Colonic mucosa (tissue), 4 donors: ENCODE measurements around the gene CORO7. TPM values are rescaled to one million over a fixed set of nuclear protein-coding genes. Genes with fewer than 3 reads are reported as not detected.

ENCODE experiments used
- DNase-seq: peaks from one replicate; pipeline ENCODE4 v3.0.0-alpha.2; 2020
- H3K27ac ChIP-seq: fragments of 200-600 bp; one replicate; pipeline ENCODE4 v1.8.0; 2021
- H3K27me3 ChIP-seq: fragments of 200-600 bp; one replicate; pipeline ENCODE4 v1.8.0; 2021
- H3K36me3 ChIP-seq: fragments of 200-600 bp; one replicate; pipeline ENCODE4 v1.8.0; 2021
- H3K4me1 ChIP-seq: fragments of 200-600 bp; one replicate; pipeline ENCODE4 v1.8.0; 2021; ENCODE audit warnings: mild to moderate bottlenecking
- H3K4me3 ChIP-seq: fragments of 200-600 bp; one replicate; pipeline ENCODE4 v1.8.0; 2021
- H3K9ac ChIP-seq, 2 donors: one replicate each; pipeline ENCODE4 v1.7.0; 2013; ENCODE audit warnings: control low read depth in 2 of 2, low read depth in 2 of 2, low read length in 2 of 2
- H3K9me3 ChIP-seq: fragments of 200-600 bp; one replicate; pipeline ENCODE4 v1.8.0; 2021
- CTCF ChIP-seq: fragments of 200-600 bp; IDR thresholded peaks from one replicate; pipeline ENCODE4 v1.8.0; 2022; ENCODE audit warnings: antibody characterized with exemption, mild to moderate bottlenecking
- intact Hi-C: fragments of 100-400 bp; cut with DNase I; formaldehyde crosslinking; loops from one replicate; pipeline ENCODE4 v1.14.1; 2022
- total RNA-seq, 2 donors: library from RNA; stranded (reverse); fragmentation: NEBNext Ultra II Directional in 1 of 2; extraction: Animal tissue kit (Norgen Biotek cat#: 25700) in 1 of 2; gene quantifications; one replicate each; pipeline ENCODE4 v1.2.1, GENCODE V29; 2021
- donor health status: healthy.
- donor health status: DM: no; HTN: no; CAD: no.
- donor health status: DM: no; HTN: no; CAD: no.

CORO7 gene
- total RNA-seq, 2 donors from 2014 or later = 37.2 to 55.9 TPM

GRCh38 chr16:4306470-4307214, 109.8 kb downstream of the CORO7 start:
- Histone ChIP-seq H3K27ac (peak overlapping the region; percentile 73), H3K36me3 (no peaks in the 10 kb centered on the region), H3K4me3 (peak overlapping the region; percentile 44), H3K4me1 (no peaks in the 10 kb centered on the region), H3K9ac (peak overlapping the region; percentile 46 to 59), H3K9me3 (no peaks in the 10 kb centered on the region), H3K27me3 (no peaks in the 10 kb centered on the region)
- peak; percentile 18 for DNase-seq
- intact Hi-C loops = no loop called here
- no peak for TF ChIP-seq CTCF

Other genes starting within 250 kb of the CORO7 start
- gene SRL, start 174.5 kb downstream of the CORO7 start, total RNA-seq = under 1 TPM; 0.49 to 0.82 TPM
- gene TFAP4, start 143.6 kb downstream of the CORO7 start, total RNA-seq = 10 to 100 TPM in 1 of 2 donors, 1 to 10 TPM in 1; 5.4 to 15.4 TPM
- gene GLIS2, start 100.5 kb downstream of the CORO7 start, total RNA-seq = 1 to 10 TPM in 1 of 2 donors, under 1 TPM in 1; 0.89 to 4.1 TPM
- gene PAM16, start 65.3 kb downstream of the CORO7 start, total RNA-seq = 10 to 100 TPM; 28.2 to 43.6 TPM
- gene VASN, start 44.7 kb downstream of the CORO7 start, total RNA-seq = 1 to 10 TPM; 2.7 to 4.1 TPM
- 10 to 100 TPM; 48.3 to 76.1 TPM for gene DNAJA3, start 9.3 kb upstream of the CORO7 start, total RNA-seq
- 10 to 100 TPM; 25.8 to 40.2 TPM for gene NMRAL1, start 58.0 kb upstream of the CORO7 start, total RNA-seq
- 10 to 100 TPM; 46.8 to 55.7 TPM for gene HMOX2, start 59.8 kb upstream of the CORO7 start, total RNA-seq
- gene CDIP1, start 122.2 kb upstream of the CORO7 start, total RNA-seq = 10 to 100 TPM; 13.1 to 18.4 TPM
- gene C16orf96, start 139.7 kb upstream of the CORO7 start, total RNA-seq = under 1 TPM in 1 of 2 donors, not detected in 1; 0.08 TPM
- gene UBALD1, start 198.3 kb upstream of the CORO7 start, total RNA-seq = 10 to 100 TPM; 19.4 to 20.2 TPM
- gene MGRN1, start 208.2 kb upstream of the CORO7 start, total RNA-seq = 10 to 100 TPM; 75.2 to 79.3 TPM